Lung (tissue), 12 donors: ENCODE measurements around the gene FGFR3. TPM values are rescaled to one million over a fixed set of nuclear protein-coding genes. Genes with fewer than 3 reads are reported as not detected.

Source experiments
- ATAC-seq: fragments of 200-7000 bp; cut with Tn5 transposase; one replicate; pipeline ENCODE4 v1.9.1; 2020; ENCODE audit warnings: moderate number of reproducible peaks; ENCODE audit not compliant: insufficient read depth, low FRiP score
- DNase-seq, 3 donors: peaks; one replicate each; pipeline ENCODE4 v3.0.0-alpha.2; 2013 to 2017
- H3K27ac ChIP-seq, 2 donors: one replicate each; pipeline ENCODE4 v1.5.1; 2013; ENCODE audit warnings: mild to moderate bottlenecking in 2 of 2, moderate library complexity in 2 of 2, control low read depth in 1 of 2, inconsistent platforms in 1 of 2, low read depth in 1 of 2, low read length in 1 of 2
- H3K27me3 ChIP-seq, 3 donors: one replicate each; pipeline ENCODE4 v1.5.1; 2013; ENCODE audit warnings: low read length in 2 of 3; ENCODE audit not compliant: control insufficient read depth in 3 of 3, insufficient read depth in 3 of 3
- H3K36me3 ChIP-seq, 4 donors: one replicate each; pipeline ENCODE4 v1.5.1; 2013; ENCODE audit warnings: low read length in 4 of 4, mild to moderate bottlenecking in 1 of 4, moderate library complexity in 1 of 4; ENCODE audit not compliant: control insufficient read depth in 4 of 4, insufficient read depth in 4 of 4
- H3K4me1 ChIP-seq, 5 donors: one replicate each; pipeline ENCODE4 v1.5.1; 2013; ENCODE audit warnings: low read length in 5 of 5, mild to moderate bottlenecking in 2 of 5, moderate library complexity in 1 of 5; ENCODE audit not compliant: control insufficient read depth in 5 of 5, insufficient read depth in 5 of 5
- H3K4me3 ChIP-seq: one replicate; pipeline ENCODE4 v1.5.1; 2013; ENCODE audit warnings: mild to moderate bottlenecking, control low read depth, moderate library complexity
- H3K9ac ChIP-seq, 2 donors: one replicate each; pipeline ENCODE4 v1.5.1; 2013; ENCODE audit warnings: low read length in 2 of 2, control low read depth in 1 of 2; ENCODE audit not compliant: insufficient read depth in 1 of 2
- H3K9me3 ChIP-seq, 4 donors: one replicate each; pipeline ENCODE4 v1.5.1; 2013; ENCODE audit warnings: low read length in 3 of 4, mild to moderate bottlenecking in 1 of 4, moderate library complexity in 1 of 4; ENCODE audit not compliant: control insufficient read depth in 4 of 4, insufficient read depth in 3 of 4
- WGBS, 2 donors: extraction: QIAGEN DNeasy Blood & Tissue Kit; methylation state at CpG; one replicate each; pipeline ENCODE4 v1.1.7; 2013; 5-methylcytosine and 5-hydroxymethylcytosine counted together
- polyA plus RNA-seq, 2 donors: library from polyadenylated mRNA; stranded (reverse); fragments of 200-250 nt; gene quantifications; one replicate each; pipeline ENCODE4 v1.2.1, GENCODE V29; 2013
- total RNA-seq, 2 donors: library from RNA; depleted of rRNA in 1 of 2; stranded (reverse); fragments of >200 nt in 1 of 2; gene quantifications; one replicate each; pipeline ENCODE4 v1.2.1, GENCODE V29; 2014 to 2021
- TF ChIP-seq, protein P1 (sequence below): IDR thresholded peaks from 2 replicates; pipeline ENCODE4 v1.5.1; 2012; ENCODE audit warnings: mild to moderate bottlenecking; ENCODE audit errors: control extremely low read depth, extremely low read depth
- donor health status: control.
- donor health status: control.
- donor health status: Bipolar disorder and iron deficiency.
- donor health status: healthy.
- donor health status: DM: yes; HTN: yes; CAD: no.

Gene FGFR3
- total and polyA plus RNA-seq, 4 donors = 8.1 to 99.3 (median 22.4) TPM

DNA sequence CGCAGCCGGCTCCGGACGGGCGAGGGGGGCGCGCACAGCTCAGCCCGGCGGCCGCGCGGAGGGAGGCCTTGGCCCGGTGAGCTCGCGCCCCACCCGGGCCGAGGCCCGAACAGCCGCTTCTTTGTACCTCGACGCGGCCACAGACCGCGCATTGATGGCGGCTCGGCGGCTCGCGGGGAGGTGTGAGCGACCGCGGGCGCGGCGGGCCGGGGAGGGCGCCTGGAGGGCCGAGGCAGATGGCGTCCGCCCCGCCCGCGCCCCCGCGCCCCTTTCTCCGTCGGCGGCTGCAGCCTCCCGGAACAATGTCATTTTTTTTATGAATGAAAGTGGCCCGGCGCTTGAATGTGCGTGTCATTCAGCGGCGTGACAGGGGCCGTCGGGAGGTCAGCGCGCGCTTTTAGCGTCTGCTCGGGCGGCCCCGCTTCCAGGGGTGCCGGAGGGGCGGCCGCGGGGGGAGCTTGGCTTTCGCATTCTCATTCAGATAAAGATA, 1.8 kb downstream of the FGFR3 start:
- peaks cover 0 to 8% (median 0%) of the 10 kb centered on the region in 4 donors for H3K36me3 ChIP-seq
- no peaks in the 10 kb centered on the region for H3K27me3 ChIP-seq
- peaks cover 0 to 29% (median 14%) of the 10 kb centered on the region in 5 donors for H3K4me1 ChIP-seq
- DNase-seq (peak in 1 of 3 donors; percentile 34), ATAC-seq (no peak)
- H3K9me3 ChIP-seq = no peaks in the 10 kb centered on the region
- H3K9ac ChIP-seq = no peak overlapping the region
- no peak overlapping the region for H3K27ac ChIP-seq
- 0 to 1% methylated on average over 65 to 68 of the region's 68 CpGs for WGBS, 2 donors
- TF ChIP-seq, protein P1, sequence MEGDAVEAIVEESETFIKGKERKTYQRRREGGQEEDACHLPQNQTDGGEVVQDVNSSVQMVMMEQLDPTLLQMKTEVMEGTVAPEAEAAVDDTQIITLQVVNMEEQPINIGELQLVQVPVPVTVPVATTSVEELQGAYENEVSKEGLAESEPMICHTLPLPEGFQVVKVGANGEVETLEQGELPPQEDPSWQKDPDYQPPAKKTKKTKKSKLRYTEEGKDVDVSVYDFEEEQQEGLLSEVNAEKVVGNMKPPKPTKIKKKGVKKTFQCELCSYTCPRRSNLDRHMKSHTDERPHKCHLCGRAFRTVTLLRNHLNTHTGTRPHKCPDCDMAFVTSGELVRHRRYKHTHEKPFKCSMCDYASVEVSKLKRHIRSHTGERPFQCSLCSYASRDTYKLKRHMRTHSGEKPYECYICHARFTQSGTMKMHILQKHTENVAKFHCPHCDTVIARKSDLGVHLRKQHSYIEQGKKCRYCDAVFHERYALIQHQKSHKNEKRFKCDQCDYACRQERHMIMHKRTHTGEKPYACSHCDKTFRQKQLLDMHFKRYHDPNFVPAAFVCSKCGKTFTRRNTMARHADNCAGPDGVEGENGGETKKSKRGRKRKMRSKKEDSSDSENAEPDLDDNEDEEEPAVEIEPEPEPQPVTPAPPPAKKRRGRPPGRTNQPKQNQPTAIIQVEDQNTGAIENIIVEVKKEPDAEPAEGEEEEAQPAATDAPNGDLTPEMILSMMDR = no peak
- H3K4me3 ChIP-seq = peak overlapping the region; percentile 15

DNA sequence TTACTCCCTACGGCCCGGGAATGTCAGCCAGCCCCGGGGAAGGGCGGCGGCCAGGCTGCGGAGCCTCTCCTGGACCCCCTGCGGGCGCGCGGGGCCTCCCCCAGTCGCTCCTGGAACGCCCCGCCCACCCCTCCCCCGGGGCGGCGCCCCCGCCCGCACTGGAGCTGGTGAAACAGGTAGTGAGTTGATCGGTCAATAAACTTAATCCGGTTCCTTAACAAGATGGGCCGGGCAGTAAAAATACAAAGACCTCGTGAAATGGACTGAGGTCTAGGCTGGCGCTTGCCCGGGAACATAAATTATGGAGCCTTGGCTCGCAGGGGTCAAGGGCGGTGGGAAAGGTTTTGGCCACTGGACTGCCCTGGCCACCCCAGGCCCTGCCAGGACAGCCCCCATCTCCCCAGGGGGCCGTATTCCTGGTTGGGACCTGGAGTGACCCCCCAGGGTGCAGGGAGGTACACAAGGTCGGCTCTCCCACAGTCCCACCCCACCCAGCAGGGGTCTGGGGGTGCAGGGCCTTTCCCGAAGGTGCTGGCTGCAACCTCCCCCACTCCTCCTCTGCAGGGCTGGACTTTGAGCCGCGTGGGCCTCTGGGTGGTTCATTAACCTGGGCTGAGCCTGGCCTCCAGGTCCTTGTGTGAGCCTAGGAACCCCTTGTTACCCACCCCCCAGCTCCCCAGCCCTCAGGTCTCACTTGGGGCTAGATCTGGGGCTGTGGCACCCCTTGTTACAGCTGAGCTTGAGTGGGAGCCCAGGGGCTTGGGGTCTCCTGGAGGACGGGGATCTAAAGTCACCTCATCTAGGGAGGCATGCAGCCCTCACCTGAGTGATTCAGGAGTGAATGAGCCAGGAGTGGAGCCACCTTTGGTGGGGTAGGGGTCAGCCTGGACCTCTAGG, 2.5 kb downstream of the FGFR3 start:
- 22 to 32% methylated on average over 29 to 32 of the region's 32 CpGs for WGBS, 2 donors

DNA sequence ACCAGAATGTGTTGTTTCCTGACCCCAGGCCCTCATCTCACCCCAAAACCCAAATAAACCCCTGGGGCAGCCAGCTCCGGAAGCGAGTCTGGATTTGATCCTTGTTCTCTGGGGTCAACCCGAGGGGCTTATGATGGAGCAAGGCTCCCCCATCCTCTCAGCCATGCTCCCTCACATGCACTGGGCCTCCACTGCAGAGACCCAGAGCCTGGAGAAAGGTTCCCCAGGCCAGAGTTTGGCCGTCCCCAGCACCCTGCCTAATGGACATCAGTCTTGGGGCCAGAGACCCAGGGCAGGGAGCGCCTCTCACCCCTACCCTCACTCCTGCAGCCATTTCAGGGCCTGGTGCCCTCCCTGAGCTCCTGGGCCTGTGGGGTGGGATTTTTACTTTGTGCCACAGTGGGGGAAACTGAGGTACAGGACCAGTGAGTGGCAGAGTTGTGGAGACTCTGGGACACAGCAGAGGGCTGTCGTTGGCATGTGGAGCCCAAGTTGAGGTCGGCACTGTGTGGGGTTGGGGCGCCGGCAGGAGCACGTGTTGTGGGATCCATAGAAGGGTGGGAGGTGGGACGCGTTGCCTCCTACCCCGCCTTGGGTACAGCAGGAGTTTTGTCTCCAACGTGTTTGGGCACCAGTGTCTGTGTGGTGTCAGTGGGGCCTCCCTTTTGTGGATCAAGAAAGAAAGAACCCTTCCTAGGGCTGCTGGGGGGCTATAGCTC, 3.6 kb downstream of the FGFR3 start:
- Histone ChIP-seq H3K4me3 (no peak overlapping the region), H3K4me1 (peaks cover 0 to 32% (median 14%) of the 10 kb centered on the region in 5 donors), H3K9ac (no peak overlapping the region), H3K36me3 (peaks cover 0 to 8% (median 0%) of the 10 kb centered on the region in 4 donors), H3K27me3 (no peaks in the 10 kb centered on the region), H3K9me3 (no peaks in the 10 kb centered on the region), H3K27ac (no peak overlapping the region)
- ATAC-seq = no peak
- DNase-seq = no peak
- TF ChIP-seq, protein P1 = no peak
- WGBS, 2 donors = 88 to 94% methylated on average over 14 of the region's 14 CpGs

More for the DNA sequence above, 2.5 kb downstream of the FGFR3 start:
- H3K9ac ChIP-seq = no peak overlapping the region
- no peaks in the 10 kb centered on the region for H3K27me3 ChIP-seq
- ATAC-seq (no peak), DNase-seq (no peak)
- peaks cover 0 to 29% (median 14%) of the 10 kb centered on the region in 5 donors for H3K4me1 ChIP-seq
- no peak overlapping the region for H3K4me3 ChIP-seq
- TF ChIP-seq, protein P1 = no peak
- no peak overlapping the region for H3K27ac ChIP-seq
- no peaks in the 10 kb centered on the region for H3K9me3 ChIP-seq
- H3K36me3 ChIP-seq = peaks cover 0 to 8% (median 0%) of the 10 kb centered on the region in 4 donors
